A549 (cell line): ENCODE data around the gene PHC1.

ENCODE experiments used
- MYC ChIP-seq: IDR thresholded peaks from 2 replicates; pipeline ENCODE4 v1.6.1; 2012; ENCODE audit warnings: mild to moderate bottlenecking, inconsistent platforms, low read length, improper control_type of control experiment, borderline replicate concordance
- POLR2A ChIP-seq: IDR thresholded peaks from 2 replicates; pipeline ENCODE4 v1.6.1; 2012; ENCODE audit warnings: mild to moderate bottlenecking, low read length
- TF ChIP-seq, protein P1 (sequence below): IDR thresholded peaks from 2 replicates; pipeline ENCODE4 v1.6.1; 2012
- TF ChIP-seq, protein P2 (sequence below): fragments of >200 bp; sonication (Bioruptor Twin); formaldehyde crosslinking; IDR thresholded peaks from 3 replicates; pipeline ENCODE4 v1.5.1; 2016

DNA sequence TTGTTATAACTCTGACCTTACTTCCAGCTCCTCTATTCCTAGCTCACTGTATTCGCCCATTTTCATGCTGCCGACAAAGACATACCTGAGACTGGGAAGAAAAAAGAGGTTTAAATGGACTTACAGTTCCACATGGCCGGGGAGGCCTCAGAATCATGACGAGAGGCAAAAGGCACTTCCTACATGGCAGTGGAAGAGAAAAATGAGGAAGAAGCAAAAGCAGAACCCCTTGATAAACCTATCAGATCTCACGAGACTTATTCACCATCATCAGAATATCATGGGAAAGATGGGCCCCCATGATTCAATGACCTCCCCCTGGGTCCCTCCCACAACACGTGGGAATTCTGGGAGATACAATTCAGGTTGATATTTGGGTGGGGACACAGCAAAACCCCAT, 14.5 kb upstream of the PHC1 start:
- TF ChIP-seq, protein P1, sequence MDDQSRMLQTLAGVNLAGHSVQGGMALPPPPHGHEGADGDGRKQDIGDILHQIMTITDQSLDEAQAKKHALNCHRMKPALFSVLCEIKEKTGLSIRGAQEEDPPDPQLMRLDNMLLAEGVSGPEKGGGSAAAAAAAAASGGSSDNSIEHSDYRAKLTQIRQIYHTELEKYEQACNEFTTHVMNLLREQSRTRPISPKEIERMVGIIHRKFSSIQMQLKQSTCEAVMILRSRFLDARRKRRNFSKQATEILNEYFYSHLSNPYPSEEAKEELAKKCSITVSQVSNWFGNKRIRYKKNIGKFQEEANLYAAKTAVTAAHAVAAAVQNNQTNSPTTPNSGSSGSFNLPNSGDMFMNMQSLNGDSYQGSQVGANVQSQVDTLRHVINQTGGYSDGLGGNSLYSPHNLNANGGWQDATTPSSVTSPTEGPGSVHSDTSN = no peak
- TF ChIP-seq POLR2A = no peak
- TF ChIP-seq, protein P2, sequence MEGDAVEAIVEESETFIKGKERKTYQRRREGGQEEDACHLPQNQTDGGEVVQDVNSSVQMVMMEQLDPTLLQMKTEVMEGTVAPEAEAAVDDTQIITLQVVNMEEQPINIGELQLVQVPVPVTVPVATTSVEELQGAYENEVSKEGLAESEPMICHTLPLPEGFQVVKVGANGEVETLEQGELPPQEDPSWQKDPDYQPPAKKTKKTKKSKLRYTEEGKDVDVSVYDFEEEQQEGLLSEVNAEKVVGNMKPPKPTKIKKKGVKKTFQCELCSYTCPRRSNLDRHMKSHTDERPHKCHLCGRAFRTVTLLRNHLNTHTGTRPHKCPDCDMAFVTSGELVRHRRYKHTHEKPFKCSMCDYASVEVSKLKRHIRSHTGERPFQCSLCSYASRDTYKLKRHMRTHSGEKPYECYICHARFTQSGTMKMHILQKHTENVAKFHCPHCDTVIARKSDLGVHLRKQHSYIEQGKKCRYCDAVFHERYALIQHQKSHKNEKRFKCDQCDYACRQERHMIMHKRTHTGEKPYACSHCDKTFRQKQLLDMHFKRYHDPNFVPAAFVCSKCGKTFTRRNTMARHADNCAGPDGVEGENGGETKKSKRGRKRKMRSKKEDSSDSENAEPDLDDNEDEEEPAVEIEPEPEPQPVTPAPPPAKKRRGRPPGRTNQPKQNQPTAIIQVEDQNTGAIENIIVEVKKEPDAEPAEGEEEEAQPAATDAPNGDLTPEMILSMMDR = no peak
- TF ChIP-seq MYC = no peak
